ENCODE results near the gene BST1. TPM values are rescaled to one million over a fixed set of nuclear protein-coding genes. Genes with fewer than 3 reads are reported as not detected.

Gene BST1
- total and polyA plus RNA-seq, 2 donors (not counting 3 experiments of a cell fraction or from before 2014, with no cell fraction given) = 10.7 to 14.0 TPM

DNA sequence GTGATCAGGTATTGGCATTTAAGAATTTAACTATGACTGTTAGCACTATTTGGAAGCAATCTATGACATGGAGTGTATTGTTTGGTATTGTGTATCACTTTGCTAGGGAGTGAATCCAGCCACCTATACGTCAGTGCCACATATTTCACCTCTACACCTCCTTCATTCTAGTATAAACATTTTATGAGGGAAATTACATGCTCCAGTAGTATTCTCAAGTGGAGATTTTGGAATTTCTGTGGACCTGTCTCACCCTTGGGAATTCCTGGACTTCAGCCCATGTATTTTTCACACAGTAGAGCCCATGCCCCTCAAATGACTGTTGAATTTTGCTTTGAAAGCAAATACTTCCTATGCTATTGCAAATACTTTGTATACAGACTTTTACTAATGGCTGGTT lies 11.3 kb downstream of the BST1 start:
- Histone ChIP-seq H3K4me3 (replicated peaks in 1 of 3; ENCODE audit: insufficient read depth in 1 of 3, low read depth in 1 of 3, low read length in 3 of 3) (no peak overlapping the region), H3K4me1 (ENCODE audit: control insufficient read depth, extremely low read depth, insufficient read depth, low read length) (peaks cover 2% of the 10 kb centered on the region), H3K79me2 (ENCODE audit: control insufficient read depth, insufficient read depth, low read length) (no peaks in the 10 kb centered on the region), H3K27me3 (ENCODE audit: control insufficient read depth in 2 of 2, insufficient read depth in 2 of 2, low read length in 2 of 2) (no peaks in the 10 kb centered on the region), H2AFZ (ENCODE audit: low read depth, low read length) (no peak overlapping the region), H3K4me2 (ENCODE audit: insufficient read depth, low read length) (no peak overlapping the region), H3K9ac (replicated peaks; ENCODE audit: extremely low read depth, insufficient read depth, low read length) (no peak overlapping the region), H3K9me1 (replicated peaks; ENCODE audit: control insufficient read depth, extremely low read depth, insufficient read depth, low read length) (no peaks in the 10 kb centered on the region), H3K36me3 (ENCODE audit: control insufficient read depth in 2 of 2, extremely low read depth in 1 of 2, insufficient read depth in 2 of 2, low read length in 2 of 2) (no peaks in the 10 kb centered on the region), H3K27ac (ENCODE audit: insufficient read depth, low read depth, low read length) (no peak overlapping the region), H3K9me3 (replicated peaks; ENCODE audit: control insufficient read depth, insufficient read depth, low read length) (no peaks in the 10 kb centered on the region), H4K20me1 (replicated peaks; ENCODE audit: control insufficient read depth, extremely low read depth, insufficient read depth, low read length) (no peaks in the 10 kb centered on the region)
- CTCF ChIA-PET = no interaction called here
- TF ChIP-seq EZH2 (IDR thresholded peaks at IDR 0.05; ENCODE audit: borderline replicate concordance, low read depth, low read length, severe bottlenecking) = no peak
- no peak for TF ChIP-seq POLR2AphosphoS5 (IDR thresholded peaks at IDR 0.05; ENCODE audit: insufficient read depth, low read depth, low read length)
- TF ChIP-seq, protein P1, sequence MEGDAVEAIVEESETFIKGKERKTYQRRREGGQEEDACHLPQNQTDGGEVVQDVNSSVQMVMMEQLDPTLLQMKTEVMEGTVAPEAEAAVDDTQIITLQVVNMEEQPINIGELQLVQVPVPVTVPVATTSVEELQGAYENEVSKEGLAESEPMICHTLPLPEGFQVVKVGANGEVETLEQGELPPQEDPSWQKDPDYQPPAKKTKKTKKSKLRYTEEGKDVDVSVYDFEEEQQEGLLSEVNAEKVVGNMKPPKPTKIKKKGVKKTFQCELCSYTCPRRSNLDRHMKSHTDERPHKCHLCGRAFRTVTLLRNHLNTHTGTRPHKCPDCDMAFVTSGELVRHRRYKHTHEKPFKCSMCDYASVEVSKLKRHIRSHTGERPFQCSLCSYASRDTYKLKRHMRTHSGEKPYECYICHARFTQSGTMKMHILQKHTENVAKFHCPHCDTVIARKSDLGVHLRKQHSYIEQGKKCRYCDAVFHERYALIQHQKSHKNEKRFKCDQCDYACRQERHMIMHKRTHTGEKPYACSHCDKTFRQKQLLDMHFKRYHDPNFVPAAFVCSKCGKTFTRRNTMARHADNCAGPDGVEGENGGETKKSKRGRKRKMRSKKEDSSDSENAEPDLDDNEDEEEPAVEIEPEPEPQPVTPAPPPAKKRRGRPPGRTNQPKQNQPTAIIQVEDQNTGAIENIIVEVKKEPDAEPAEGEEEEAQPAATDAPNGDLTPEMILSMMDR (IDR thresholded peaks at IDR 0.05; ENCODE audit: extremely low read depth in 1 of 2, insufficient read depth in 1 of 2, low read depth in 1 of 2, low read length in 2 of 2) = no peak
- no peak for TF ChIP-seq FOS (IDR thresholded peaks at IDR 0.05; ENCODE audit: borderline replicate concordance, insufficient read depth, low read length)
- no peak for TF ChIP-seq MYC (IDR thresholded peaks at IDR 0.05; ENCODE audit: low read depth, low read length)
- TF ChIP-seq JUN (IDR thresholded peaks at IDR 0.05; ENCODE audit: borderline replicate concordance, insufficient read depth, insufficient read length, low read depth) = no peak
- TF ChIP-seq, protein P2, sequence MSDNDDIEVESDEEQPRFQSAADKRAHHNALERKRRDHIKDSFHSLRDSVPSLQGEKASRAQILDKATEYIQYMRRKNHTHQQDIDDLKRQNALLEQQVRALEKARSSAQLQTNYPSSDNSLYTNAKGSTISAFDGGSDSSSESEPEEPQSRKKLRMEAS (IDR thresholded peaks at IDR 0.05; ENCODE audit: insufficient read depth, insufficient read length) = no peak
- no peak for TF ChIP-seq POLR2A (IDR thresholded peaks at IDR 0.05; ENCODE audit: low read depth, low read length)
- no peak for TF ChIP-seq GATA2 (IDR thresholded peaks at IDR 0.05; ENCODE audit: insufficient read depth, insufficient read length, low read depth, low read length)
- dilution Hi-C loops (cut with MboI; ENCODE audit: extremely low pct_ligation_motif_present, low sequenced_read_pairs) (no loop called here), intact Hi-C loops (cut with micrococcal nuclease) (no loop called here)
- POLR2A ChIA-PET = no interaction called here
- FAIRE-seq (no peak), DNase-seq (ENCODE audit: low read depth, low spot score) (no peak)
- no TSS peak for BruUV-seq (replicated peaks)
